ENCODE results near the gene ARSG. TPM values are rescaled to one million over a fixed set of nuclear protein-coding genes. Genes with fewer than 3 reads are reported as not detected.
"Not testable (repeated sequence)": the region's sequence is repeated elsewhere in the genome, so short reads cannot be mapped to it uniquely, and the experiment has no call there.

ARSG gene
- total RNA-seq (1 to 10 TPM; 3.8 to 5.4 TPM), polyA plus RNA-seq (1 to 10 TPM in 1 of 2 donors, under 1 TPM in 1; 0.88 to 7.1 TPM)
- long read RNA-seq, donor 1, full-length matches to known transcripts = 2 of 31 reads
- long read RNA-seq, donor 1, partial matches to known transcripts = 14 of 31 reads
- long read RNA-seq, donor 1, other reads (novel, unspliced or antisense) = 15 of 31 reads
- long read RNA-seq, donor 2, full-length matches to known transcripts = 2 of 17 reads
- long read RNA-seq, donor 2, partial matches to known transcripts = 11 of 17 reads
- long read RNA-seq, donor 2, other reads (novel, unspliced or antisense) = 4 of 17 reads

DNA sequence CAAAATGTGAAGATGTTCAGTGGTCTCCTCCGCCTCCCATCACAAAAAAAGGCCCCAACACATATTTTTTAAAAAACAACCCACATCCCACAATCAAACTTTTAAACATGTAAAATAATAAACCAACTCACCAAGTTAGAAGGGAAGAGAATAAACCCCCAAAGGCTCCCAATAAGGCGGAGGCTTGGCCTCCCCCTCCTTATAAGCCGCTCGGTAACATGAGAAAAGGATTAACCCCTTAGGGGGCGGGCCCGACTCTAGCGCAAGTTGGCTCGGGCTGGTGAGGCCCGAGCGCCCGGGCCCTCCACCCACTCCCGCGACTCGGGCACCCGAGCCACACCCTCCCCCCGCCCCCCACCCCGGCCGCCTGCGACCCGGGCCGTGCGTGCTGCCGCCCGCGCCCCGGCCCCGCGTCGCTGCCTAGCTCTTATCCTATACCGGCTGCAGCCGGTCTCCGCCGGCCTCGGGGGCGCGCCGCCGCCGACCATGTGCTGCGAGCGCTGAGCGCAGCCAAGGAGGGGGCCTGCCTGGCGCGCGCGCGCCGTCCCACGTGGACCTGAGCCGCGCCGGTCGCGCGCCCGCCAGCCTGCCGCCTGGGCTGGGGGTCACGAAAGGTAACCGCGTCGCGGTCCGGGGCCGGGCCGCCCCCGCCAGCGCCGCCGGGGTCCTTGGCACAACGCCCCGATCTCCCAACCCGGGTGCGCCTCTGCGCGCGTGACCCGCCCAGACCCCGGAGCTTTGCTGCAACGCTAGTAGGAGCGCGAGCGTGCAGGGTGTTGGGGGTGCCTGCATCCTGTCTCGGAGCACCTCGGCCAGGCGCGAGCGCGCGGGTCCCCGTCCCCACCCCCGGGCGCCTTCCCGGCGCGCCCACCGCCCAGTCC is at the start of gene ARSG, which contains the start of gene SLC16A6:
Gene ARSG (plus strand): TSS at position 541 of the 881 bp plus-strand sequence. CDS start 15,999 bp downstream, outside the sequence.
Gene SLC16A6 (minus strand): TSS at position 173 of the 881 bp plus-strand sequence. CDS start 12,807 bp downstream, outside the sequence.
- H3K27me3 ChIP-seq (ENCODE audit: control insufficient read depth in 1 of 2, insufficient read depth in 2 of 2, low read length in 1 of 2) = no peaks in the 10 kb centered on the region
- H3K36me3 ChIP-seq (ENCODE audit: control insufficient read depth in 1 of 2, insufficient read depth in 2 of 2, low read length in 1 of 2) = no peaks in the 10 kb centered on the region
- no peaks in the 10 kb centered on the region for H3K4me1 ChIP-seq (ENCODE audit: control insufficient read depth in 1 of 2, insufficient read depth in 2 of 2, low read length in 2 of 2)
- H3K9me3 ChIP-seq (ENCODE audit: control insufficient read depth, low read length) = no peaks in the 10 kb centered on the region
- intact Hi-C loops (cut with DNase I) = no loop called here
- H3K27ac ChIP-seq (ENCODE audit: low read depth in 1 of 2, low read length in 2 of 2) = no peak within 1 kb of the TSS
- WGBS, 2 donors = 0 to 1% methylated on average over 60 to 96 of the region's 96 CpGs
- DNase-seq (peak; percentile 80 to 86), ATAC-seq (ENCODE audit: low FRiP score) (peak; percentile 65)
- H3K4me3 ChIP-seq (ENCODE audit: low read length in 2 of 2) = peak within 1 kb of the TSS; percentile 48 to 58

DNA sequence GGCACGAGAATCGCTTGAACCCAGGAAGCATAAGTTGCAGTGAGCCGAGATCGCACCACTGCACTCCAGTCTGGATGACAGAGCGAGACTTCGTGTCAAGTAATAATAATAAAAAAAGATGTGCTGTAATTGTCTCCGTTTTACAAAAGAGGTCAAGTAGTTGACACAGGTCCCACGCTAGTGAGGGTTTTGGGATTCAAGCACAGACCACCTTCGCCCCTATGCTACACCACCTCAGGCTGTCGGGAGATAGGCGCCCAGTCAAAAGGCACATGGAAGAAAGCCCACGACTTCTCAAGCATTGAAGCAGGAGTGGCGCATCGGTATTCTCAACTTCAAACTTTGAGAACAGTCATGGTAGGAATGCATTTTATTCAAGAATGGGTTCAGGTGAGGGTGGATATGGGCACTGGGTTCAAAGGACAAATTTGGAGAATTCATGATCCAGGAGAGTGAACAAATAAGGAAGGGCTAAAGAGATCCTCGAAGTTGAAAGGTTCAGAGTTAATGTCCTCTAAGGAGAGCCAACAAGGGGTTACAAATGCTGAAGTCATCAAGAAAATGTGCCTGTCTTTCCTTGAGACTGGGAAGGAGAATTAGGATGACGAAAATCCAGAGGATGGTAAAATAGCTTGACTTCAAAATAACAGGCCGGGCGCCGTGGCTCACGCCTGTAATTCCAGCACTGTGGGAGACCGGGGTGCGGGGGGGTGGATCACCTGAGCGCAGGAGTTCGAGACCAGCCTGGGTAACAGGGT is 44.8 kb upstream of the ARSG start:
- no peaks in the 10 kb centered on the region for H3K27me3 ChIP-seq (ENCODE audit: control insufficient read depth in 1 of 2, insufficient read depth in 2 of 2, low read length in 1 of 2)
- no peak for DNase-seq
- H3K4me3 ChIP-seq (ENCODE audit: low read length in 2 of 2) = no peak overlapping the region
- peaks cover 0 to 2% of the 10 kb centered on the region in 2 donors for H3K4me1 ChIP-seq (ENCODE audit: control insufficient read depth in 1 of 2, insufficient read depth in 2 of 2, low read length in 2 of 2)
- intact Hi-C loops (cut with DNase I) = loop anchor here (5.0 to 10.0 kb wide), 6 partner anchors 39 to 266 kb away; partner anchors contain the start of genes PRKAR1A (in 1 of the 2) and WIPI1 (in 1 of the 2)
- 91 to 92% methylated on average over 24 of the region's 24 CpGs for WGBS, 2 donors
- H3K36me3 ChIP-seq (ENCODE audit: control insufficient read depth in 1 of 2, insufficient read depth in 2 of 2, low read length in 1 of 2) = no peaks in the 10 kb centered on the region
- no peaks in the 10 kb centered on the region for H3K9me3 ChIP-seq (ENCODE audit: control insufficient read depth, low read length)
- ATAC-seq (ENCODE audit: low FRiP score) = no peak
- no peak overlapping the region for H3K27ac ChIP-seq (ENCODE audit: low read depth in 1 of 2, low read length in 2 of 2)

DNA sequence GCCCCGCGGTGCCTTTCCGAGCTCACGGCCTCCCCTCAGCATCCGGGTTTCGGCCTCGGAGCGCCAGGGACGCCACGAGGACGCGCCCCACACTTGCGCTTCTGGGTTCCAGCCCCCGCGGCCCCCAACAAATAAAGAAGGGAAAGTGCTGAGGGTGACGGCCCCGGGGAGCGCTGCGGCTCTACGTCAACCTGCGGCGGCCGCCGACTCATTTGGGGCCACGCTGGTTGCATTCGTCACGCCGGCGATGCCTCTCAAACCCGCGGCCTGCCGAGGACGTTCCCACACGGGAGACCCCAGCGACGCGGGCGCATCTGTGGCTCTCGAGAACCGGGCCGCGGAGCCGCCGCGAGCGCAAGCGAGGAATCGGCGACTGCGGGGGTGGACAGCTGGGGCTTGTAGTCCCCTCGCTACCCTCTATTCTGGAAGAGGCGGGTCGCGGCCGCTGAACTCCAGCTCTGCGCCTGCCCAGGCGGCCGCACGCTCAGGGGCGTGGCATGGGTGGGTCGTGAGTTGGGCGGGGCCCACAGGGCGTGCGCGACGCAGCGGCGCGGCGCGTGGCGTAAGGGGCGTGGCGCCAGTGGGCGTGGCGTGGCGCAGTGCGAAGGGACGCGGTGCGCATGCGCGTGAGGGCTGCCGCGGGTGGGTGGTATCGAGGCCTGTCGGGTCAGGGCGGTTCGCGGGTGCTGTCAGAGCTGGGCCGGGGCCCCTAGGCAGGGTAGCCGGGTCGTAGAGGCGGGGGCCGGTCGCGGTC is 43.7 kb upstream of the ARSG start, which contains the start of gene AMZ2:
Gene AMZ2 (plus strand): TSS at position 599 of the 754 bp plus-strand sequence. CDS start 2,145 bp downstream, outside the sequence.
- H3K27me3 ChIP-seq (ENCODE audit: control insufficient read depth in 1 of 2, insufficient read depth in 2 of 2, low read length in 1 of 2) = no peaks in the 10 kb centered on the region
- no peaks in the 10 kb centered on the region for H3K36me3 ChIP-seq (ENCODE audit: control insufficient read depth in 1 of 2, insufficient read depth in 2 of 2, low read length in 1 of 2)
- intact Hi-C loops (cut with DNase I) = loop anchor here (5.0 to 10.0 kb wide), 6 partner anchors 40 to 265 kb away; partner anchors contain the start of genes PRKAR1A (in 1 of the 2) and WIPI1 (in 1 of the 2)
- ATAC-seq (ENCODE audit: low FRiP score) (peak; percentile 99), DNase-seq (peak; percentile 96 to 99)
- peak within 1 kb of the TSS; percentile 64 to 71 for H3K4me3 ChIP-seq (ENCODE audit: low read length in 2 of 2)
- H3K4me1 ChIP-seq (ENCODE audit: control insufficient read depth in 1 of 2, insufficient read depth in 2 of 2, low read length in 2 of 2) = peaks cover 0 to 2% of the 10 kb centered on the region in 2 donors
- H3K9me3 ChIP-seq (ENCODE audit: control insufficient read depth, low read length) = no peaks in the 10 kb centered on the region
- H3K27ac ChIP-seq (ENCODE audit: low read depth in 1 of 2, low read length in 2 of 2) = peak within 1 kb of the TSS; percentile 25 to 77
- 0 to 1% methylated on average over 82 to 97 of the region's 97 CpGs for WGBS, 2 donors

DNA sequence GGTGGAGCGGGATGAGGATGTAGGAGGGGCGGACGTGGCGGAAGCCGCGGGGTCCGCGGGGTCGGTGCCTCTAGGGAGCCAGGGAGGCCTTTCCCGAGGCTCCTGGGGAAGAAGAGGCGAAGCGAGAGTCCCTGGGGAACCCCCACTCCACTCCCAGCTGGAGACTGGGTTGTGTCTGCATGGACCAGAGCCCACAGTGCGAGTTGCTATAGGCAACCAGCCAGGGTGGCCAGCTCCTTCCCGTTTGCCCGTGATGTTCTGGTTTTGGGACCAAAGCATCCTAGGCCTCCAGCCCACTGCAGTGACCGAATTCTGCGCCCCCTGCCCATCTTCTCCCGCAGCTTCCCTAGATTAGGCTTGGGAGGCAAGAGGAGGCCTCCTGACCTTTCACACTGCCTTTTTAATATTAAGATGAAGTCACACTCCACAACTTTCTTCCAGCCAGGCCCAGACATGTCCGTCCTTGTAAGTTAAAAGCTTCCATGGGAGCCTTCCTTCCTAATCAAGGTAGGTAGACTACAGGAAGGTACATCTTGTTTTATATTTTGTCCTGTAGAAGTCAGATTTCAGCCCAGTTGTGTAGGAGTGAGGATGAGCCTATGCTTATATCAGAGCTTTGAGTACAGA is 43.0 kb upstream of the ARSG start:
- H3K9me3 ChIP-seq (ENCODE audit: control insufficient read depth, low read length) = no peaks in the 10 kb centered on the region
- H3K27me3 ChIP-seq (ENCODE audit: control insufficient read depth in 1 of 2, insufficient read depth in 2 of 2, low read length in 1 of 2) = no peaks in the 10 kb centered on the region
- H3K27ac ChIP-seq (ENCODE audit: low read depth in 1 of 2, low read length in 2 of 2) = peak overlapping the region; percentile 14 to 77
- no peaks in the 10 kb centered on the region for H3K36me3 ChIP-seq (ENCODE audit: control insufficient read depth in 1 of 2, insufficient read depth in 2 of 2, low read length in 1 of 2)
- peak; percentile 79 for ATAC-seq (ENCODE audit: low FRiP score)
- peak in 1 of 2 donors; percentile 86 for DNase-seq
- H3K4me1 ChIP-seq (ENCODE audit: control insufficient read depth in 1 of 2, insufficient read depth in 2 of 2, low read length in 2 of 2) = peaks cover 0 to 2% of the 10 kb centered on the region in 2 donors
- 0% methylated on average over 11 to 19 of the region's 19 CpGs for WGBS, 2 donors
- peak overlapping the region; percentile 48 to 55 for H3K4me3 ChIP-seq (ENCODE audit: low read length in 2 of 2)
- intact Hi-C loops (cut with DNase I) = loop anchor here (5.0 to 10.0 kb wide), 6 partner anchors 41 to 264 kb away; partner anchors contain the start of genes PRKAR1A (in 1 of the 2) and WIPI1 (in 1 of the 2)

DNA sequence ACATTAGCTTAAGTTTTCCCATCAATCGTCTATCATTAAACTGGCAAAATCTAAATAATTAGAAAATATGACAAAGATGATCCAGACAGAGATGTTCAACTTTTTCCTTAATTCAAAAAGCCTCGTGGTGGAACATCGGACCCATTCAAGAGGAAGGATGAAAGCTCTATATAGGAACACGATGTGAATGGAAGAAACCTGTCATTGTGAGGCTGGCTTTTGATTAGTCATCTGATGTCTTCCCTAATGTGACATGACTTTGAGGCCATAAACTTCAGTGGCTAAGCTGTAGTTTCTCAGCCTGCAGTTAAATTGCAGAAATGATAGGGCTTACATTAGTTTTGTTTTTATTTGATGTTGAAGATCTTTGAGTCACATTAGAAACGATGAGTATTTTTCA is 42.4 kb upstream of the ARSG start:
- peak overlapping the region in 1 of 2 donors; percentile 14 for H3K27ac ChIP-seq (ENCODE audit: low read depth in 1 of 2, low read length in 2 of 2)
- peak overlapping the region in 1 of 2 donors; percentile 48 for H3K4me3 ChIP-seq (ENCODE audit: low read length in 2 of 2)
- 62 to 69% methylated on average over 5 of the region's 5 CpGs for WGBS, 2 donors
- H3K4me1 ChIP-seq (ENCODE audit: control insufficient read depth in 1 of 2, insufficient read depth in 2 of 2, low read length in 2 of 2) = peaks cover 0 to 2% of the 10 kb centered on the region in 2 donors
- no peak for DNase-seq
- H3K36me3 ChIP-seq (ENCODE audit: control insufficient read depth in 1 of 2, insufficient read depth in 2 of 2, low read length in 1 of 2) = no peaks in the 10 kb centered on the region
- intact Hi-C loops (cut with DNase I) = loop anchor here (5.0 to 10.0 kb wide), 6 partner anchors 42 to 263 kb away; partner anchors contain the start of genes PRKAR1A (in 1 of the 2) and WIPI1 (in 1 of the 2)
- H3K27me3 ChIP-seq (ENCODE audit: control insufficient read depth in 1 of 2, insufficient read depth in 2 of 2, low read length in 1 of 2) = no peaks in the 10 kb centered on the region
- H3K9me3 ChIP-seq (ENCODE audit: control insufficient read depth, low read length) = no peaks in the 10 kb centered on the region
- ATAC-seq (ENCODE audit: low FRiP score) = no peak

DNA sequence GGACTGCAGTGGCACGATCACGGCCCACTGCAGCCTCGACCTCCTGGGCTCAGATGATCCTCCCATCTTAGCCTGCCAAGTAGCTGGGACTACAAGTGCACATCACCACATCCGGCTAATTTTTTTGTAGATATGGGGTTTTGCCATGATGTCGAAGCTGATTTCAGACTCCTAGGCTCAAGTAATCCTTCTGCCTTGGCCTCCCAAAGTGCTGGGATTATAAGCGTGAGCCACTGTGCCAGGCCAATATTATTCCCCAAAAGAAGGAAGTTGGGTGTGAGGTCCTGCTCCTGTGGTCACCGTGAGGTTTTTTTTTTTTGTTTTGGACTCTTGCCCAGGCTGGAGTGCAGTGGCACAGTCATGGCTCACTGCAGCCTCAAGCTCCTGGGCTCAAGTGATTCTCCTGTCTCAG is 41.9 kb upstream of the ARSG start:
- Histone ChIP-seq H3K9me3 (ENCODE audit: control insufficient read depth, low read length) (no peaks in the 10 kb centered on the region), H3K4me3 (ENCODE audit: low read length in 2 of 2) (no peak overlapping the region), H3K27me3 (ENCODE audit: control insufficient read depth in 1 of 2, insufficient read depth in 2 of 2, low read length in 1 of 2) (no peaks in the 10 kb centered on the region), H3K27ac (ENCODE audit: low read depth in 1 of 2, low read length in 2 of 2) (no peak overlapping the region), H3K4me1 (ENCODE audit: control insufficient read depth in 1 of 2, insufficient read depth in 2 of 2, low read length in 2 of 2) (peaks cover 0 to 2% of the 10 kb centered on the region in 2 donors), H3K36me3 (ENCODE audit: control insufficient read depth in 1 of 2, insufficient read depth in 2 of 2, low read length in 1 of 2) (no peaks in the 10 kb centered on the region)
- WGBS, 2 donors = 59 to 62% methylated on average over 7 of the region's 7 CpGs
- intact Hi-C loops (cut with DNase I) = loop anchor here (5.0 to 10.0 kb wide), 6 partner anchors 42 to 263 kb away; partner anchors contain the start of genes PRKAR1A (in 1 of the 2) and WIPI1 (in 1 of the 2)
- DNase-seq = no peak
- no peak for ATAC-seq (ENCODE audit: low FRiP score)

DNA sequence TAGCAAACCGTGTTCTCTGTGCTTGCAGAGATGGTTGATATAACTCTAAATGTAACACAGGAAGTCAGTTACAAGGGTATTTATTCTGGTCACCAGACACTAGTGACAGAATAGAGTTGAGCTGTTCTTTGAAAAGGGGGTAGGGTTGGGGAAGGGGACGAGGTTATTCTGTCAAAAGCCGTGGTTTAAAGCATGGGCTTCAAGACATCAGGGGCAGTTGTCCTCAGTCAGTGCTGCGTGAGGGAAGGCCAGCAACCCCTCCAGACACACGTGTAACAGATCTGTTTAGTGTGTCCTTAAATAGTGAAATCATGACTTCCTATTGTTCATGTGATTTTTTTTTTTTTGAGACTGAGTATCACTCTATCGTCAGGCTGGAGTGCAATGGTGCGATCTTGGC is 37.9 kb upstream of the ARSG start:
- H3K27me3 ChIP-seq (ENCODE audit: control insufficient read depth in 1 of 2, insufficient read depth in 2 of 2, low read length in 1 of 2); DNase-seq; H3K4me3 ChIP-seq (ENCODE audit: low read length in 2 of 2); H3K9me3 ChIP-seq (ENCODE audit: control insufficient read depth, low read length); H3K36me3 ChIP-seq (ENCODE audit: control insufficient read depth in 1 of 2, insufficient read depth in 2 of 2, low read length in 1 of 2); H3K27ac ChIP-seq (ENCODE audit: low read depth in 1 of 2, low read length in 2 of 2); ATAC-seq (ENCODE audit: low FRiP score); H3K4me1 ChIP-seq (ENCODE audit: control insufficient read depth in 1 of 2, insufficient read depth in 2 of 2, low read length in 2 of 2); intact Hi-C loops (cut with DNase I): not testable (repeated sequence)
- 77 to 82% methylated on average over 7 of the region's 7 CpGs for WGBS, 2 donors
